RPMI8226 (cell line): ENCODE results near the gene FAM241A.
"Not testable (repeated sequence)": the region's sequence is repeated elsewhere in the genome, so short reads cannot be mapped to it uniquely, and the experiment has no call there.

Source experiments
- DNase-seq: peaks from one replicate; pipeline ENCODE4 v3.0.0-alpha.2; 2015

FAM241A gene

GRCh38 chr4:112176596-112176995 lies 31.3 kb downstream of the FAM241A start:
- DNase-seq: no peak

GRCh38 chr4:112178741-112179140 lies 33.5 kb downstream of the FAM241A start:
- DNase-seq: not testable (repeated sequence)

- no peak for DNase-seq
Observed at GRCh38 chr4:112181358-112182000, 36.2 kb downstream of the FAM241A start.

GRCh38 chr4:112182604-112183003 lies 37.4 kb downstream of the FAM241A start:
- DNase-seq: no peak

GRCh38 chr4:112183252-112183651 lies 38.0 kb downstream of the FAM241A start:
- DNase-seq: no peak

DNA sequence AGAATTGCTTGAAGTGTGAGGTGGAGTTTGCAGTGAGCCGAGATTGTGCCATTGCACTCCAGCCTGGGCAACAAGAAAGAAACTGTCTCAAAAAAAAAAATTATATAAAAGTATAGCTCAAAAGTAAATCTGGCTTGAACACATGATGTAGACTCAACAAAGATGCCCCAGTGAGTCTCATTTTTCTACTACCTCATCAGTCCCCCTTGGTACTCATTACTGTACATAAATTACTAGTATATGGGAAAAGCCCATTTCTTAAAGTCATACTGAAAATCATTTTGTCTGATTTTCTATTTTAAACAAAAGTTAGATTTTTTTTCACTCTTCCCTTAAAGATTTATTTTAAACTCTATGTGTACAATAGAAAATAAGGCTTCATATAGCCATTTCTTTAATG lies 39.2 kb downstream of the FAM241A start:
- no peak for DNase-seq

- DNase-seq: no peak
Observed at GRCh38 chr4:112185334-112185733, 40.1 kb downstream of the FAM241A start.

GRCh38 chr4:112185740-112186670 lies 40.8 kb downstream of the FAM241A start:
- no peak for DNase-seq

GRCh38 chr4:112189754-112190153 lies 44.5 kb downstream of the FAM241A start:
- no peak for DNase-seq

- DNase-seq: no peak
Observed at GRCh38 chr4:112190684-112191083, 45.4 kb downstream of the FAM241A start.

DNA sequence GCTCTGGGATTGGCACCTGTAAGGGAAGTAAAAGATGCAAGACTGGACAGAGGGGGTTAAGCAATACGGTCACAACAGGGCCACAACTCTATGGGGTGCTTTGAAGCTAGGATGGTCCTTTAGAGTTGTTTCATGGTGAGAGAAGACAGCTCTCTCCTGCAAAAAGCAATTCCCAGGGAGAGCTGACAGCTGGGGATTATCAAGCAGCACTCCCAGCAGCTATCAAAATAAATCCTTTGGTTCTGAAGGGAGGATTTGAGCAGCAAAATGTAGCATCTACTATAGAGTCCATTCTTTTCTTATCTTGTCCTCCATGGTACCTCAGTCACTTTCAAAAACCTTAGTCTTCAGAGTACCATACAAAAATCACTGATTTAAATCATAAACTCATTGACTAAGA lies 51.2 kb downstream of the FAM241A start:
- DNase-seq: no peak

- DNase-seq: no peak
Observed at GRCh38 chr4:112199041-112199440, 53.8 kb downstream of the FAM241A start.

DNA sequence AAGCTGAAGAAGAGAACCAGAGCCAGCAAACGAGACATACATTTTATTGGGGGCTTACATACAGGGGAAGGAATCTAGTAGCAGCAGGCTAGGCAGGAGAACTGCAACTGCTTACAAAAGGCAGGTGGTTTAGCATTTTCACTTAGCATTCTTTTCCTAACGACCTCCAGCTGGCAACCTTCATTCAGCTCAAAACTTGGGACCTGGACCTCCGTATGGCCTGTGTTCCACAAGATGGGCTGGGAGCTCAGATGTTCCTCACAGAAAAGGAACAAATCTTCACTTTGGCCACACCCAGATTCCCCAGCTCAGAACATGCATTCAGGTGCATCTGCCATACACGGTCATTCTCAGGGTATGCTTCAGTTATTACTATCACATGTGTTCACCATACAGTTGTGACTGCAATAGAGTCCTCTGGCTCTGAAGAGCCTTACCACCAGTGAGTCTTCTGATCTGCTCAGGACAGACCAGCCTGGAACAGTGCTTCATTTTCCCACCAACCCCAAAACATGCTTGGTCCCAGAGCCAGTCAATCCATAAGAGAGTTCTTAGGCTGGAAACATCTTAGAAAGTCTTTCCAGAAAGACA lies 56.8 kb downstream of the FAM241A start:
- no peak for DNase-seq

DNA sequence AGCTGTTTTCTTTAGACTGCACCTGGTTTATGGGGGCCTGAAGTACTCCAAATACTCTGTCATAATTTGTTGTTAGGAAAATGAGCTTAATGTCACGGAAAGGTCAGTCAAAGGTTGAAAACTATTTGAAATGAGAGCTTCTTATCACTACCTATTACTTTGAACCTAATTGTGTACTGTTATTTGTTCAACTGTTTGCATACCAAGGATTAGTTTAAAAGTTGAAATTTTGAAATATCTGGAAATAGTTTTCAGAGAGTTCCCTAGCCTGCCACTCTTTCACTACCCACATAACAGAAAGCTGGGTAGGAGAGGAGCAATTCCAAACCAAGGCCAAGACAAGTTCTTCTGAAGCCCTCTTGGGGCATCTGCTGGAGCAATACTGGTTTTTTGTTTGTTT lies 58.3 kb downstream of the FAM241A start:
- DNase-seq: no peak

- DNase-seq: no peak
Observed at GRCh38 chr4:112206431-112206830, 61.2 kb downstream of the FAM241A start.

DNA sequence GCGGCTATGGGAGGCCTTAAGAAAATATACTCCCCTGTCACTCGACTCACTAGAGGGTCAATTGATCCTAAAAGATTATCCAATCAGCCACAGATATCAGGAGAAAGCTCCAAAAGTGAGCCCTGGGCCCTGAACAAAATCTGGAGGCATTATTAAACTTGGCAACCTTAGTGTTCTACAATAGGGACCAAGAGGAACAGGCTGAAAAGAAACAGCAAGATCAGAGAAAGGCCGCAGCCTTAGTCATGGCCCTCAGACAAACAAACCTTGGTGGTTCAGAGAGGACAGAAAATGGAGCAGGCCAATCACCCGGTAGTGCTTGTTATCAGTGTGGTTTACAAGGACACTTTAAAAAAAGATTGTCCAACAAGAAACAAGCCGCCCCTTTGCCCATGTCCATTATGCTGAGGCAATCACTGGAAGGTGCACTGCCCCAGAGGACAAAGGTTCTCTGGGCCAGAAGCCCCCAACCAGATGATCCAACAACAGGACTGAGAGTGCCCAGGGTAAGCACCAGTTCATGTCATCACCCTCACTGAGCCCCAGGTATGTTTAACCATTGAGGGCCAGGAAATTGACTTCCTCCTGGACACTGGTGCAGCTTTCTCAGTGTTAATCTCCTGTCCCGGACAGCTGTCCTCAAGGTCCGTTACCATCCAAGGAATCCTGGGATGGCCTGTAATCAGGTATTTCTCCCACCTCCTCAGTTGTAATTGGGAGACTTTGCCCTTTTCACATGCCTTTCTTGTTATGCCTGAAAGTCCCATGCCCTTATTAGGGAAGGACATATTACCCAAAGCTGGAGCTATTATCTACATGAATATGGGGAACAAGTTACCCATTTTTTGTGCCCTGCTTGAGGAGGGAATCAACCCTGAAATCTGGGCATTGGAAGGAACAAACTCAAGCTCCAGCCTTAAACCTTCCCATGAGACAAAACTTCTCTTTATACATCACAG lies 63.2 kb downstream of the FAM241A start:
- not testable (repeated sequence) for DNase-seq

DNA sequence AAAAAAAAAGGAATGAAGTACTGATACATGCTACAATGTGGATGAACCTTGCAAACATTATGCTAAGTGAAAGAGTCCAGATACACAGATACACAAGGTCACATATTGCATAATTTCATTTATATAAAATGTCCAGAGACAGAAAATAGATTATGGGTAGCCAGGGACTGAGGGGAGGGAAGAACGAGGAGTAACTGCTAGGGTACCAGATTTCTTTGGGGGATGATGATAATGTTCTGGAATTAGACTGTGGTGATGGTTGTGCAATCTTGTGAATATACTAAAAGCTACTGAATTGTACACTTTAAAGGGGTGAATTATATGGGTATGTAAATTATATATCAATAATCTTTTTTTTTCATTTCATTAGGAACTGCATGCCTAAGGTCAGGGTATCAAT lies 65.5 kb downstream of the FAM241A start:
- DNase-seq: no peak

DNA sequence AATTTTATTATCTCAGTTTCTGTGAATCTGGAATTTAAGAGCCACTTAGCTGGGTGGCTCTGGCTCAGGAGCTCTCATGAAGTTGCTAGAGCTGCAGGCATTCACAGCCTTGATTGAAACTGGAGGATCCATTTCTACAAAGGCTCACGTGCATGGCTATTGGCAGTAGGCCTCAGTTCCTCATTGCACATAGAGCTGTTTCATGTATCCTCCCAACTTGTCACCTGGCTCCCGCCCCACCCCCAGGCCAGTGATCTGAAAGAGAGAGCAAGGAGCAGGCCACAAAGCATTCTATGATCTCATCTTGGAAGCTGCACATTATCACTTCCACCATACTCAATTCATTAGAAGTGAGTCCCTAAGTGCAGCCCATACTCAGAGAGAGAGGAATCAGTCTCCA lies 67.8 kb downstream of the FAM241A start:
- peak; percentile 77 for DNase-seq

GRCh38 chr4:112213856-112214255 lies 68.6 kb downstream of the FAM241A start:
- DNase-seq: no peak

DNA sequence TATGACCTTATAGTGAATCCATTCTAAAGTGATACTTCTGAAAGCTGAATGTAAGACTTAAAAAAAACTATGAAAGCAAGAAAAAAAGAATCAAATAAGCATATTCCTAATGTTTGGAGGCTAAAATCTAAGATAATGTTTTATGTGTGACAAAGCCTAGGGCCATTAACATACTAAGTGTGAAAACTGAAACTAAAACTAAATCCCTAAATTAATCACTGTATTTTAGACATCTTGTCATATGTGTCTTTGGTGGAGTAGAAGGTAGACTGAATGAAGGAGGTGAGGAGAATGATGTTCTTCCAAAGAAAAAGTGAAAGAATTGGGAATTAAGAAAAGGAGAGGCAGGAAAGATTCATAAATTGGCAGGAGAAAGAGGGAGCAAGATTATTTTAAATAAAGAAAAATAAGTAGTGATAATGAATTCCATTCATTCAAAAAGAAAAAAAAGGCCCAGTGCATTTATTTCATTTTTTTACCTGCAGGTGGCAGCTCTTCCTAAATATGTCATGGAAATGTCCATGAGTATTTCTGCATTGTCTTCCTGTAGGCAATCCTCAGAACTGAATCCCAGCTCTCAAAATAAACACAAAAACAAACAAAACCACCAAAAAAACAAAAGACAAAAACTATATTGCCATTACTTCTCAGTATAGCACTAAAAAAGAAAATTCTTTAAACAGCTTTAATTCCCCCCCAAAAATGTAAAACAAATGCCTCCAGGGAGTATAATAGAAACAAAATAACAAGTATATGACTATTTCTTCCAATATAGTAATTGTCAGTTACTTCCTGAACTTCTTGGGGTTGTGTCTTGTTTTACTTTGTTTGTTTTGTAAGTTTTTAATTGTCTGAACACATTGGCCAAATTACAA lies 69.4 kb downstream of the FAM241A start:
- peak; percentile 9 for DNase-seq

DNA sequence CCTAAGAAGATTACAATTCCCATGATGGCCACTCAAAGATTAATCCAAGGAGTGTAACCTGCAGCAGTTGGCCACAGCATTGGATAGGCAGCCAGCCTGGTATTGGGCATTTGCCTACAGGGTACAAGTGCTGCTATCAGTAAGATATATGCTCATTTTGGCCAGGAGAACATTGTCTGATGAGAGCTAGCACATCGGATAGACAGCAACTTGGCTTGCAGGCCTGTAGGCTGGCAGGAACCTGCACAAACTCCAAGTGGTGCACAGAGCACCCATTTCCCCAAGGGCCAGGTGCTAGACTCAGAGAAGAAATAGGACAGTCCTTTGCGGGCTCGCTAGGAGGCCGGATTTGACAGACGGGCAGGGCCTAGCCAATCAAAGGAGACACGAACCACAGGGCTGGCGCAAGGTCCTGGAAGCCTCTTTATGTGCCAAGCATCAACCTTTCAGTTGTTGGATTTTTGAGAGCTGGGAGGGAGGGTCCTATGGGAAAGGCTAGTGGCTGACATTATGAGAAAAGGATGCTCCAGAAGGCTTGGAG lies 74.6 kb downstream of the FAM241A start:
- DNase-seq: no peak
